GM19395 (cell line): ENCODE data around the gene GNB1.
A peak's percentile ranks its signal among the peaks of the same experiment; 100 is the strongest.

Source experiments
- ATAC-seq: cut with Tn5 transposase; IDR thresholded peaks from one replicate; pipeline ENCODE4 v1.9.1; 2021; ENCODE audit warnings: mild to moderate bottlenecking, moderate library complexity; ENCODE audit not compliant: unreplicated experiment

Gene GNB1

GRCh38 chr1:1786836-1787605, 103.9 kb downstream of the GNB1 start:
- ATAC-seq, result no peak

DNA sequence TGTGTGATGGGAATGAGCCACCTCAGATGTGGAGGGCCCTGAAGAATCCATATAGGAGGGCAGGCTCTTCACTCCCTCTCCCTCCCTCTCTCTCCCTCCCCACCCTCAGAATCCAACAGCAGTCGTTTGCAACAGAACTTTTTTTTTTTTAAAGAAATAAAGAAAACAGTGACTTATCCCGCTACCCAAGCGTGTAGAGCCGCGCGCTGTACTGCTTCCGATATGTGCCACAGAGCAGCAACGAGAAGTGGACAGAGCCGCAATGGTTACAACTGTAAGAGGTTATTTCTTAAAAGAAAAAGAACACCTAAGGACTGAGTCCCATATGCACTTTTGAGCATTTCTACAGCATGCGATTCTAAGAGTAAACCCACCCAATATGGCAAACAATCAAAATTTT, 105.2 kb downstream of the GNB1 start:
- no peak for ATAC-seq

DNA sequence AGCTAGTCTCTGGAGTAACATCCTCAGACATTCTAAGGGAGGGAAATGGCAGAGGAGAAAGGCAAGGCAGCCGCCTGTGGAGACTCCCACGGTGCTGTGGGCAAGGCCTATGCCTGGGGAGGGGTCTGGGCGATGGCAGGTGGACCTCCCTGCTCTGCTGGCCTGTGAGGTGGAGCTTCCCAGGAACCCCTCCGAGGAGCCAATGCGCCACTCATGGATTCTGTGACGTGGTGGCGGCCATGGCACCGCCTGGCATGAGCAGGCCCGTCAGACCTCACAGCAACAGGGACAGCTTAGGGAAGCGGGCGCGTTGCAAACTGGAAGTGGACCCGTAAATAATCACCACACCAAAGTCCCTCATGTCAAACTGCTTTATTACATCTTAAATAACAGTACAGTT, 106.0 kb downstream of the GNB1 start:
- ATAC-seq, result no peak

- no peak for ATAC-seq
Observed at GRCh38 chr1:1783320-1783719, 107.6 kb downstream of the GNB1 start.

- ATAC-seq, result no peak
Observed at GRCh38 chr1:1782399-1783221, 108.3 kb downstream of the GNB1 start.

- no peak for ATAC-seq
Observed at GRCh38 chr1:1781526-1781903, 109.4 kb downstream of the GNB1 start.

DNA sequence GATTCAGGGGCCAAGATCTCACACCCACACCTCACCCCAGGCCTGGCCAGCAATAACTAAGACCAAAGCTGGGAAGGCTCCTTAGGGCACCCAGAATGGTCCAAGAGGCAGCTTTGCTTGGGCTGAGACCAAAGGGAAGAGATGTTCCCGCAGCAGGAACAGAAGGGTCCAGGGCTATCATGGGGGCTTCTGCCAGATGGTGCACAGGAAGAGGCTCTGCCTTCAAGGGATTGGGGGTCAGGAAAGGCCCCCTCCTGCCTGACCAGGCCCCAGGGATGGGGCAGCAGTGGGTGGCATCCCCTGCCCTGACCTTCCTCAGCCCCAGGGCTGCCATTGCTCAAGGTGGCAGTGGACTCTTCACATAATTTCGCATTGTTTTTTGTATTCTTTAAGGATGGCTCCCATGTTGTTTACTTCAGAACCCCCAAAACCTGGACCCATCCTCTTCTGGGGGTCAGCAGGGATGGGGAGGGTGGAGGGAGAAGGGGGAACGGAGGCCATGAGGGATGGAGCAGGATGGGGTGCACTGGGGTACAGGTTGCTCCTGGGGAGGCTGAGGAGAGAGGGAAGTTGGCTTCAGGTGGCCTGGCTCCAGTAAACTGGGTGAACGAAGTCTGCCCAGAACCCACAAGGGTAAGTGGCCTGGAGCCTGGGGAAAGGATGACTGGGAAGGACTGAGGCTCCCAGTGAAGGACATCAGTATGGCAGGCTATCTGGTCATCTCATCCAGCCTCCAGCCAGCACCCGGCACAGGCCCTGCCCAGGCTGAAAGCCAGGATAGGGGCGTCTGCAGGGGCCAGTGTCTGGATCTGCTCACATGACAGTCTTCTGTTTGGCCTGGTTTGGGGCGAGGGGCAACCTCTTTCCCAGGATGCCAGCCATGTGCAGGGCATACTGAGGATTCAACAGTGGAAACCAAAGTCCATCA, 110.0 kb downstream of the GNB1 start:
- no peak for ATAC-seq

- peak; percentile 38 for ATAC-seq
Observed at GRCh38 chr1:1779691-1780597, 110.9 kb downstream of the GNB1 start.

- no peak for ATAC-seq
Observed at GRCh38 chr1:1779320-1779675, 111.6 kb downstream of the GNB1 start.

- ATAC-seq, result peak; percentile 67
Observed at GRCh38 chr1:1778663-1779319, 112.1 kb downstream of the GNB1 start.

- ATAC-seq, result peak; percentile 32
Observed at GRCh38 chr1:1777950-1778662, 112.8 kb downstream of the GNB1 start, which contains the start of gene NADK. Gene NADK (minus strand): TSS chr1:1778470. CDS start chr1:1765406, 13,064 bp downstream.

DNA sequence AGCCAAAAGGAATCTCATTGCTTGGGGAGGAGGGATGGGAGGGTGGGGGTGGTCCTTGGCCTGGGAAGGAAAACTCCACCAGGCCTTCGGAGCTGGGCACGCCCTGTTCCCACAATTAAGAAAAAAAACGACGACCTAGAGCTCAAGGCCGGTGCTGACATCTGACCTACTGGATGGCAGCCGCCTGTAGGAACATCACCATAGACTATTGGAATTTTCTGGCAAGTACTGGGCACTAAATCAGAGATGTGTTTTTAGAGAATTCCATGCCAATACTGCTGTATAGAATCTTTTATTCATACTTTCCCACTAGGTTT, 113.3 kb downstream of the GNB1 start:
- no peak for ATAC-seq

DNA sequence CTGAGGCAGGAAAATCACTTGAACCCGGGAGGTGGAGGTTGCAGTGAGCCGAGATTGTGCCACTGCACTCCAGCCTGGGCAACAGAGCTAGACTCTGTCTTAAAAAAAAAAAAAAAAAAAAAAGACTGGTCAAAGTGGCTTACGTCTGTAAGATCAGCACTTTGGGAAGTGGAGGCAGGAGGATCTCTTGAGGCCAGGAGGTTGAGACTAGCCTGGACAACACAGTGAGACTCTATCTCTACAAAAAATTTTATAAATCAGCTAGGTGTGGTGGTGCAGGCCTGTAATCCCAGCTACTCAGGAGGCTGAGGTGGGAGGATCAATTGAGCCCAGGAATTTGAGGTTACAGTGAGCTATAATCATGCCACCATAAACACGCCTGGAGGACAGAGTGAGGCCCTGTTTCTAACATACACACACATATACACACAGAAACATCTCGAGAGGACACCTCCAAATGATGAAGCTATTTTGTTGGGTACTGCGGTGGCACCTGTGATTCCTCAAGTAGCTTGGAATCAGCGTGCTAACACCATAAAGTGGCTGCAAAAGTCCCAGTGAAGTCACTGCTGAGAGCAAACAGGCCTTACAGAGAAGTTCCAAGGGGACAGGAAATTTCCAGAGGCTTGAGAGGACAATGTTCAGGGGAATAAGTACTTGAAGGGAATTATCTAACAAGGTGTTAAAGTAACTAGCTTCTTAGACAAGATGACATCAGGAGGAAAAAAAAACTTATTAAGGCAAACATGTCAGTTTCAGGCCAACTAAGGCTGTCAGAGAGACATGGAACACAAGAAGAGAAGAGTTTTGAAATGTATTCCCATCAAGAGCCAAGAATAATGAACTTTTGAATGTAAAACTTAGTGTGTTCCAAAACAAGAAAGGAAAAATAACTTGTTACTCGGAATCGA, 114.0 kb downstream of the GNB1 start:
- no peak for ATAC-seq

DNA sequence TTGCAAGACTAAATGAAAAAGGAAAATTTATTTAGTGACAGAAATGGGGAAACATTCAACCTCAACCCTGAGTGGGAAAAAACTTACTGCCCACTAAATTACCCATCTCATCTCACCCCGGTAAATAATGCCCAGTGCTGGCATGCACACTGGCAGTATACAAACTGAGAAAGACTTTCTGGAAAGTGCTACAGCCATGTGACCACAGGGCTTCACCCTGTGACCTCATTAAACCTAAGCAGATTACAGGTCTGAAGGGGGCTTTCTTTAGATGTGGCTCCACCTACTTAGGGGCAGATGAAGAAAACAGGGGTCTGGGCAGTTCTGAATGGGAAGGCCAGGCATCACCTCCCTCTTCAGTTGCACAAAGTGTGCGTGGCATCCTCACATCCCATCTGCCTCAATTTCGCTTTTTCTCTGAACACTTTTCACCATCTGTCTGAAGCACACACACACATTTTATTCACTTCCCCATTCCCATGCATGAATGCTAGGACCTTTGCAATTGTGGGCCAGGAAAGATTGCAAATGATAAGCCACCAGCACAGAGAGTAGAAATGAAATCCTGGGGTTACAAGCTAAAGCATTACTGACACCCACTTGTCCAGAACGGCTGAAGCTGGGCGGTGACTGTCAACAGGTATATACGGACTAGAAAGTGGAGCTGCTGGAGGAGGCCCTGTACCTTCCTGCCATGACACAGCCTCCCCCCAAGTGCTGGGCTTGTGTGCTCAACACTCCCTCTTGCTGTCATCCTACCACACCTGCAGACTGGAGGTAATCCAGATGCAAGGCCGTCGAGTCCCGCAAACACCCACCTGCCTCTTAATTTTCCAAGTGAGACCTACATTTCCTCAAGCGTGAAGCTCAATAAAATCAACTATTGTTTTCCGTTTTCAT, 115.3 kb downstream of the GNB1 start:
- no peak for ATAC-seq

GRCh38 chr1:1773874-1774273, 117.0 kb downstream of the GNB1 start:
- ATAC-seq, result no peak

DNA sequence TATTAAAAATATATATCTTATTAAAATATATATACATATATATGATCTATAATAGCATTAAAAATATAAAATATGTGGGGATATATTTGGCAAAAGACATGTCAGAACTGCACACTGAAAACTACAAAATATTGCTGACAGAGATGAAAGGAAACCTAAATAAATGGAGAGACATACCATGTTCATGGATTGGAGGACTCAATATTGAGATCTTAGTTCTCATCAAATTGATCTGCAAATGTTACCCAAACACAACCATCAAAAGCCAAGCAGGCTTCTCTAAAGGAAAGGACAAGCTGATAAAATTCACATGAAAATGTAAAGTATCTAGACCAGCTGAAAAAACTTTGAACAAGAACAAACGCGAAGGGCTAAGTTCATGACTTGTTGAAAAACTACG, 119.8 kb downstream of the GNB1 start:
- ATAC-seq, result no peak

- no peak for ATAC-seq
Observed at GRCh38 chr1:1770102-1770501, 120.8 kb downstream of the GNB1 start.
